ENCODE measurements around the gene CALY. TPM values are rescaled to one million over a fixed set of nuclear protein-coding genes. Genes with fewer than 3 reads are reported as not detected.

CALY gene
- total RNA-seq, 1 experiment from 2014 or later: not detected

GRCh38 chr10:133356549-133357284 lies 20.0 kb upstream of the CALY start:
- H3K27me3 Mint-ChIP-seq (ENCODE audit: insufficient read depth, unreplicated experiment): no peaks in the 10 kb centered on the region
- H3K9me3 Mint-ChIP-seq (ENCODE audit: unreplicated experiment): no peaks in the 10 kb centered on the region
- peaks cover 26% of the 10 kb centered on the region for H3K36me3 Mint-ChIP-seq (ENCODE audit: insufficient read depth, unreplicated experiment)
- H3K27me3 ChIP-seq (replicated peaks; ENCODE audit: control insufficient read depth, insufficient read depth, low read length): no peaks in the 10 kb centered on the region
- peak overlapping the region; percentile 77 for H3K27ac Mint-ChIP-seq (ENCODE audit: unreplicated experiment)
- intact Hi-C loops (cut with micrococcal nuclease; ENCODE audit: unreplicated experiment): loop anchor here (1.0 to 2.0 kb wide), 2 partner anchors 16 to 38 kb away; partner anchors contain the start of genes ECHS1 and MTG1
- no peaks in the 10 kb centered on the region for H3K9me3 ChIP-seq
- H3K4me3 Mint-ChIP-seq (ENCODE audit: unreplicated experiment): peak overlapping the region; percentile 81
- H3K4me1 ChIP-seq: peaks cover 39% of the 10 kb centered on the region
- no peak for DNase-seq
- peak overlapping the region; percentile 62 for H3K4me3 ChIP-seq (ENCODE audit: low read depth, low read length)
- 0 out of 2 replicates have a peak, but pooled peaks cover 5% of the 10 kb centered on the region for H3K36me3 ChIP-seq (ENCODE audit: control insufficient read depth, insufficient read depth, low read length)
- BruUV-seq (replicated peaks): TSS peak; percentile 16
- peaks cover 21% of the 10 kb centered on the region for H3K4me1 Mint-ChIP-seq (ENCODE audit: low read depth, unreplicated experiment)
- TF ChIP-seq CTCF (IDR thresholded peaks at IDR 0.05; ENCODE audit: insufficient read depth in 1 of 2, low read depth in 1 of 2, low read length in 1 of 2, severe bottlenecking in 1 of 2, unreplicated experiment in 1 of 2): no peak
- ChIA-PET POLR2A (interaction anchor here (1.0 to 1.9 kb wide), 4 partner anchors 9 to 100 kb away, joined by 4 to 14 read pairs (median 6); partner anchors contain the start of gene ECHS1), CTCF (interaction anchor here (1.0 to 1.2 kb wide), 3 partner anchors 9 to 27 kb away, joined by 3 to 7 read pairs (median 7); no protein-coding TSS in a partner anchor)

GRCh38 chr10:133355991-133356390 lies 19.3 kb upstream of the CALY start:
- Mint-ChIP-seq H3K36me3 (ENCODE audit: insufficient read depth, unreplicated experiment) (peaks cover 26% of the 10 kb centered on the region), H3K4me1 (ENCODE audit: low read depth, unreplicated experiment) (peaks cover 14% of the 10 kb centered on the region), H3K27ac (ENCODE audit: unreplicated experiment) (peak overlapping the region; percentile 35), H3K9me3 (ENCODE audit: unreplicated experiment) (no peaks in the 10 kb centered on the region), H3K27me3 (ENCODE audit: insufficient read depth, unreplicated experiment) (no peaks in the 10 kb centered on the region), H3K4me3 (ENCODE audit: unreplicated experiment) (peak overlapping the region; percentile 81)
- Histone ChIP-seq H3K36me3 (ENCODE audit: control insufficient read depth, insufficient read depth, low read length) (0 out of 2 replicates have a peak, but pooled peaks cover 5% of the 10 kb centered on the region), H3K4me3 (ENCODE audit: low read depth, low read length) (peak overlapping the region; percentile 62; the same call in 1 of the 2 replicates), H3K4me1 (peaks cover 41% of the 10 kb centered on the region), H3K9me3 (no peaks in the 10 kb centered on the region), H3K27me3 (replicated peaks; ENCODE audit: control insufficient read depth, insufficient read depth, low read length) (no peaks in the 10 kb centered on the region)
- CTCF ChIA-PET: interaction anchor here (0.5 kb wide), 1 partner anchor 55 kb away, joined by 11 read pairs; no protein-coding TSS in a partner anchor
- DNase-seq: no peak
- intact Hi-C loops (cut with micrococcal nuclease; ENCODE audit: unreplicated experiment): loop anchor here (2.0 kb wide), 1 partner anchor 17 kb away; the partner anchor contains the start of gene ECHS1
- TF ChIP-seq CTCF (IDR thresholded peaks at IDR 0.05; ENCODE audit: insufficient read depth in 1 of 2, low read depth in 1 of 2, low read length in 1 of 2, severe bottlenecking in 1 of 2, unreplicated experiment in 1 of 2): no peak
- no TSS peak for BruUV-seq (replicated peaks)
- POLR2A ChIA-PET: interaction anchor here (0.6 kb wide), 1 partner anchor 32 kb away, joined by 5 read pairs; no protein-coding TSS in a partner anchor

GRCh38 chr10:133355266-133355665 lies 18.6 kb upstream of the CALY start:
- H3K36me3 ChIP-seq (ENCODE audit: control insufficient read depth, insufficient read depth, low read length): 0 out of 2 replicates have a peak, but pooled peaks cover 5% of the 10 kb centered on the region
- Mint-ChIP-seq H3K4me1 (ENCODE audit: low read depth, unreplicated experiment) (peaks cover 8% of the 10 kb centered on the region), H3K36me3 (ENCODE audit: insufficient read depth, unreplicated experiment) (peaks cover 26% of the 10 kb centered on the region), H3K27me3 (ENCODE audit: insufficient read depth, unreplicated experiment) (no peaks in the 10 kb centered on the region), H3K27ac (ENCODE audit: unreplicated experiment) (peak overlapping the region; percentile 35), H3K9me3 (ENCODE audit: unreplicated experiment) (no peaks in the 10 kb centered on the region), H3K4me3 (ENCODE audit: unreplicated experiment) (no peak overlapping the region)
- no TSS peak for BruUV-seq (replicated peaks)
- intact Hi-C loops (cut with micrococcal nuclease; ENCODE audit: unreplicated experiment): no loop called here
- TF ChIP-seq CTCF (IDR thresholded peaks at IDR 0.05; ENCODE audit: insufficient read depth in 1 of 2, low read depth in 1 of 2, low read length in 1 of 2, severe bottlenecking in 1 of 2, unreplicated experiment in 1 of 2): no peak
- H3K27me3 ChIP-seq (replicated peaks; ENCODE audit: control insufficient read depth, insufficient read depth, low read length): no peaks in the 10 kb centered on the region
- no peaks in the 10 kb centered on the region for H3K9me3 ChIP-seq
- H3K4me3 ChIP-seq (ENCODE audit: low read depth, low read length): no peak overlapping the region
- H3K4me1 ChIP-seq: peaks cover 41% of the 10 kb centered on the region
- no peak for DNase-seq
- POLR2A ChIA-PET: interaction anchor here (0.5 to 0.6 kb wide), 3 partner anchors 8 to 101 kb away, joined by 4 to 6 read pairs (median 5); partner anchors contain the start of gene PRAP1
- CTCF ChIA-PET: interaction anchor here (0.5 kb wide), 1 partner anchor 54 kb away, joined by 11 read pairs; no protein-coding TSS in a partner anchor

Measured in Caco-2 (cell line).